Measurements from ENCODE around the gene PHF20.

PHF20 gene

GRCh38 chr20:35968930-35969329 is 197.1 kb downstream of the PHF20 start:
- in situ Hi-C loops (cut with MboI; ENCODE audit: low sequenced_read_pairs), result no loop called here

GRCh38 chr20:35971981-35972380 is 200.2 kb downstream of the PHF20 start:
- in situ Hi-C loops (cut with MboI; ENCODE audit: low sequenced_read_pairs), result no loop called here

GRCh38 chr20:35972462-35972861 is 200.6 kb downstream of the PHF20 start:
- in situ Hi-C loops (cut with MboI; ENCODE audit: low sequenced_read_pairs), result no loop called here

- in situ Hi-C loops (cut with MboI; ENCODE audit: low sequenced_read_pairs), result no loop called here
Measured at GRCh38 chr20:35974256-35974655, 202.4 kb downstream of the PHF20 start.

- in situ Hi-C loops (cut with MboI; ENCODE audit: low sequenced_read_pairs), result loop anchor here (25.0 kb wide), 1 partner anchor 162 kb away; no protein-coding TSS in a partner anchor
Measured at GRCh38 chr20:35975576-35976373, 204.0 kb downstream of the PHF20 start.

- in situ Hi-C loops (cut with MboI; ENCODE audit: low sequenced_read_pairs), result loop anchor here (25.0 kb wide), 1 partner anchor 159 kb away; no protein-coding TSS in a partner anchor
Measured at GRCh38 chr20:35978041-35978513, 206.3 kb downstream of the PHF20 start.

GRCh38 chr20:35979544-35979943 is 207.7 kb downstream of the PHF20 start:
- in situ Hi-C loops (cut with MboI; ENCODE audit: low sequenced_read_pairs), result loop anchor here (25.0 kb wide), 1 partner anchor 158 kb away; no protein-coding TSS in a partner anchor

GRCh38 chr20:35981969-35982368 is 210.2 kb downstream of the PHF20 start:
- in situ Hi-C loops (cut with MboI; ENCODE audit: low sequenced_read_pairs), result loop anchor here (25.0 kb wide), 1 partner anchor 155 kb away; no protein-coding TSS in a partner anchor

GRCh38 chr20:35984382-35984781 is 212.6 kb downstream of the PHF20 start:
- in situ Hi-C loops (cut with MboI; ENCODE audit: low sequenced_read_pairs), result loop anchor here (25.0 kb wide), 1 partner anchor 153 kb away; no protein-coding TSS in a partner anchor

- in situ Hi-C loops (cut with MboI; ENCODE audit: low sequenced_read_pairs), result loop anchor here (25.0 kb wide), 1 partner anchor 151 kb away; no protein-coding TSS in a partner anchor
Measured at GRCh38 chr20:35985806-35986205, 214.0 kb downstream of the PHF20 start.

- in situ Hi-C loops (cut with MboI; ENCODE audit: low sequenced_read_pairs), result loop anchor here (25.0 kb wide), 1 partner anchor 148 kb away; no protein-coding TSS in a partner anchor
Measured at GRCh38 chr20:35988910-35989463, 217.2 kb downstream of the PHF20 start.

GRCh38 chr20:35991142-35991771 is 219.4 kb downstream of the PHF20 start:
- in situ Hi-C loops (cut with MboI; ENCODE audit: low sequenced_read_pairs), result loop anchor here (25.0 kb wide), 1 partner anchor 146 kb away; no protein-coding TSS in a partner anchor

GRCh38 chr20:35992713-35993335 is 221.0 kb downstream of the PHF20 start:
- in situ Hi-C loops (cut with MboI; ENCODE audit: low sequenced_read_pairs), result loop anchor here (25.0 kb wide), 1 partner anchor 144 kb away; no protein-coding TSS in a partner anchor

- in situ Hi-C loops (cut with MboI; ENCODE audit: low sequenced_read_pairs), result loop anchor here (25.0 kb wide), 1 partner anchor 142 kb away; no protein-coding TSS in a partner anchor
Measured at GRCh38 chr20:35994994-35995453, 223.2 kb downstream of the PHF20 start.

GRCh38 chr20:35996492-35996891 is 224.7 kb downstream of the PHF20 start:
- in situ Hi-C loops (cut with MboI; ENCODE audit: low sequenced_read_pairs), result loop anchor here (25.0 kb wide), 1 partner anchor 141 kb away; no protein-coding TSS in a partner anchor

Measured in hTERT RPE-1 (cell line).